ENCODE data around the gene DDX1.

Gene DDX1

GRCh38 chr2:15565994-15566671 is 25.5 kb upstream of the DDX1 start:
- ChIA-PET POLR2A (no interaction called here), CTCF (interaction anchor here (0.6 to 2.8 kb wide), 2 partner anchors 11 to 93 kb away, joined by 3 to 15 read pairs; no protein-coding TSS in a partner anchor)
- TF ChIP-seq ZNF629 (tag by site-specific recombination; IDR thresholded peaks at IDR 0.05), result no peak
- Histone ChIP-seq H3K4me3 (ENCODE audit: low read depth, low read length) (no peak overlapping the region), H3K4me1 (ENCODE audit: control insufficient read depth, insufficient read depth, low read length) (no peaks in the 10 kb centered on the region), H3K27ac (ENCODE audit: extremely low read depth, low read depth, low read length) (no peak overlapping the region), H3K36me3 (ENCODE audit: control insufficient read depth in 2 of 2, insufficient read depth in 1 of 2, low read length in 2 of 2) (no peaks in the 10 kb centered on the region), H3K9me3 (ENCODE audit: control insufficient read depth, insufficient read depth, low read depth, low read length) (no peaks in the 10 kb centered on the region)

DNA sequence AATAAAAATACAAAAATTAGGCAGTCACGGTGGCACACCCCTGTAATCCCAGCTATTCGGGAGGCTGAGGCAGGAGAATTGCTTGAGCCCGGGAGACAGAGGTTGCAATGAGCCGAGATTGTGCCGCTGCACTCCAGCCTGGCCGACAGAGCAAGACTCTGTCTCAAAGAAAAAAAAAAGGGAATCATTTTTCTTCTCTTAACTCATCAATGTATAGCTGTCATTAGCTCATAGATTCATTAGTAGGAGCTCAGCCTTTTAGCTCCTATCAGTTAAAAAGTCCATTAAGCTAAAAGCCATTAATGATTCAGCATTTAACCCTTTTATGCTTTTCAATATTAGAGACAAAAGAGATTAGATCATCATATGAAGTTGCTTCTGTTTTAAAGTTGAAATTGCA is 24.8 kb upstream of the DDX1 start:
- H3K4me1 ChIP-seq (ENCODE audit: control insufficient read depth, insufficient read depth, low read length), result no peaks in the 10 kb centered on the region
- CTCF ChIA-PET, result interaction anchor here (2.8 kb wide), 1 partner anchor 10 kb away, joined by 15 read pairs; no protein-coding TSS in a partner anchor
- no peak overlapping the region for H3K27ac ChIP-seq (ENCODE audit: extremely low read depth, low read depth, low read length)
- H3K9me3 ChIP-seq (ENCODE audit: control insufficient read depth, insufficient read depth, low read depth, low read length), result no peaks in the 10 kb centered on the region
- no peak for TF ChIP-seq SP3 (tag by site-specific recombination; IDR thresholded peaks at IDR 0.05)
- H3K4me3 ChIP-seq (ENCODE audit: low read depth, low read length), result no peak overlapping the region
- POLR2A ChIA-PET, result no interaction called here
- no peaks in the 10 kb centered on the region for H3K36me3 ChIP-seq (ENCODE audit: control insufficient read depth in 2 of 2, insufficient read depth in 1 of 2, low read length in 2 of 2)

GRCh38 chr2:15568874-15569273 is 22.8 kb upstream of the DDX1 start:
- POLR2A ChIA-PET, result no interaction called here
- no peak overlapping the region for H3K4me3 ChIP-seq (ENCODE audit: low read depth, low read length)
- H3K36me3 ChIP-seq (ENCODE audit: control insufficient read depth in 2 of 2, insufficient read depth in 1 of 2, low read length in 2 of 2), result no peaks in the 10 kb centered on the region
- CTCF ChIA-PET, result interaction anchor here (0.9 to 2.8 kb wide), 2 partner anchors 8 to 11 kb away, joined by 3 to 15 read pairs; no protein-coding TSS in a partner anchor
- no peaks in the 10 kb centered on the region for H3K4me1 ChIP-seq (ENCODE audit: control insufficient read depth, insufficient read depth, low read length)
- H3K9me3 ChIP-seq (ENCODE audit: control insufficient read depth, insufficient read depth, low read depth, low read length), result no peaks in the 10 kb centered on the region
- no peak overlapping the region for H3K27ac ChIP-seq (ENCODE audit: extremely low read depth, low read depth, low read length)
- TF ChIP-seq ZBTB44 (tag by site-specific recombination; IDR thresholded peaks at IDR 0.05) (no peak), ZNF521 (tag by site-specific recombination; IDR thresholded peaks at IDR 0.05) (no peak), ZNF621 (tag by site-specific recombination; IDR thresholded peaks at IDR 0.05) (no peak), ZNF354C (tag by site-specific recombination; IDR thresholded peaks at IDR 0.05; ENCODE audit: borderline replicate concordance, low read depth) (no peak), TCF7L2 (IDR thresholded peaks at IDR 0.05; ENCODE audit: borderline replicate concordance, low read depth, low read length) (no peak), ZNF529 (tag by site-specific recombination; IDR thresholded peaks at IDR 0.05; ENCODE audit: insufficient replicate concordance) (no peak), GLIS2 (tag by site-specific recombination; IDR thresholded peaks at IDR 0.05) (no peak), ZSCAN18 (tag by site-specific recombination; IDR thresholded peaks at IDR 0.05) (no peak), ZFHX2 (tag by site-specific recombination; conservative IDR thresholded peaks at IDR 0.05) (no peak), ATF2 (tag by site-specific recombination; IDR thresholded peaks at IDR 0.05; ENCODE audit: low read depth) (no peak), ZSCAN5A (tag by site-specific recombination; IDR thresholded peaks at IDR 0.05) (no peak), ZNF416 (tag by site-specific recombination; IDR thresholded peaks at IDR 0.05) (no peak), PRDM4 (tag by site-specific recombination; IDR thresholded peaks at IDR 0.05) (no peak), ZNF114 (tag by site-specific recombination; IDR thresholded peaks at IDR 0.05) (no peak)
- TF ChIP-seq, protein P1, sequence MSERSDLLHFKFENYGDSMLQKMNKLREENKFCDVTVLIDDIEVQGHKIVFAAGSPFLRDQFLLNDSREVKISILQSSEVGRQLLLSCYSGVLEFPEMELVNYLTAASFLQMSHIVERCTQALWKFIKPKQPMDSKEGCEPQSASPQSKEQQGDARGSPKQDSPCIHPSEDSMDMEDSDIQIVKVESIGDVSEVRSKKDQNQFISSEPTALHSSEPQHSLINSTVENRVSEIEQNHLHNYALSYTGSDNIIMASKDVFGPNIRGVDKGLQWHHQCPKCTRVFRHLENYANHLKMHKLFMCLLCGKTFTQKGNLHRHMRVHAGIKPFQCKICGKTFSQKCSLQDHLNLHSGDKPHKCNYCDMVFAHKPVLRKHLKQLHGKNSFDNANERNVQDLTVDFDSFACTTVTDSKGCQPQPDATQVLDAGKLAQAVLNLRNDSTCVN (tag by site-specific recombination; optimal IDR thresholded peaks at IDR 0.05), result no peak
- TF ChIP-seq, protein P2, sequence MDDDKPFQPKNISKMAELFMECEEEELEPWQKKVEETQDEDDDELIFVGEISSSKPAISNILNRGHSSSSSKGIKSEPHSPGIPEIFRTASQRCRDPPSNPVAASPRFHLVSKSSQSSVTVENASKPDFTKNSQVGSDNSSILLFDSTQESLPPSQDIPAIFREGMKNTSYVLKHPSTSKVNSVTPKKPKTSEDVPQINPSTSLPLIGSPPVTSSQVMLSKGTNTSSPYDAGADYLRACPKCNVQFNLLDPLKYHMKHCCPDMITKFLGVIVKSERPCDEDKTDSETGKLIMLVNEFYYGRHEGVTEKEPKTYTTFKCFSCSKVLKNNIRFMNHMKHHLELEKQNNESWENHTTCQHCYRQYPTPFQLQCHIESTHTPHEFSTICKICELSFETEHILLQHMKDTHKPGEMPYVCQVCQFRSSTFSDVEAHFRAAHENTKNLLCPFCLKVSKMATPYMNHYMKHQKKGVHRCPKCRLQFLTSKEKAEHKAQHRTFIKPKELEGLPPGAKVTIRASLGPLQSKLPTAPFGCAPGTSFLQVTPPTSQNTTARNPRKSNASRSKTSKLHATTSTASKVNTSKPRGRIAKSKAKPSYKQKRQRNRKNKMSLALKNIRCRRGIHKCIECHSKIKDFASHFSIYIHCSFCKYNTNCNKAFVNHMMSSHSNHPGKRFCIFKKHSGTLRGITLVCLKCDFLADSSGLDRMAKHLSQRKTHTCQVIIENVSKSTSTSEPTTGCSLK (tag by site-specific recombination; IDR thresholded peaks at IDR 0.05), result no peak
